ENCODE data around the gene TAMM41.
"Not testable (repeated sequence)": the region's sequence is repeated elsewhere in the genome, so short reads cannot be mapped to it uniquely, and the experiment has no call there.

Gene TAMM41, protein sequence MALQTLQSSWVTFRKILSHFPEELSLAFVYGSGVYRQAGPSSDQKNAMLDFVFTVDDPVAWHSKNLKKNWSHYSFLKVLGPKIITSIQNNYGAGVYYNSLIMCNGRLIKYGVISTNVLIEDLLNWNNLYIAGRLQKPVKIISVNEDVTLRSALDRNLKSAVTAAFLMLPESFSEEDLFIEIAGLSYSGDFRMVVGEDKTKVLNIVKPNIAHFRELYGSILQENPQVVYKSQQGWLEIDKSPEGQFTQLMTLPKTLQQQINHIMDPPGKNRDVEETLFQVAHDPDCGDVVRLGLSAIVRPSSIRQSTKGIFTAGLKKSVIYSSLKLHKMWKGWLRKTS

DNA sequence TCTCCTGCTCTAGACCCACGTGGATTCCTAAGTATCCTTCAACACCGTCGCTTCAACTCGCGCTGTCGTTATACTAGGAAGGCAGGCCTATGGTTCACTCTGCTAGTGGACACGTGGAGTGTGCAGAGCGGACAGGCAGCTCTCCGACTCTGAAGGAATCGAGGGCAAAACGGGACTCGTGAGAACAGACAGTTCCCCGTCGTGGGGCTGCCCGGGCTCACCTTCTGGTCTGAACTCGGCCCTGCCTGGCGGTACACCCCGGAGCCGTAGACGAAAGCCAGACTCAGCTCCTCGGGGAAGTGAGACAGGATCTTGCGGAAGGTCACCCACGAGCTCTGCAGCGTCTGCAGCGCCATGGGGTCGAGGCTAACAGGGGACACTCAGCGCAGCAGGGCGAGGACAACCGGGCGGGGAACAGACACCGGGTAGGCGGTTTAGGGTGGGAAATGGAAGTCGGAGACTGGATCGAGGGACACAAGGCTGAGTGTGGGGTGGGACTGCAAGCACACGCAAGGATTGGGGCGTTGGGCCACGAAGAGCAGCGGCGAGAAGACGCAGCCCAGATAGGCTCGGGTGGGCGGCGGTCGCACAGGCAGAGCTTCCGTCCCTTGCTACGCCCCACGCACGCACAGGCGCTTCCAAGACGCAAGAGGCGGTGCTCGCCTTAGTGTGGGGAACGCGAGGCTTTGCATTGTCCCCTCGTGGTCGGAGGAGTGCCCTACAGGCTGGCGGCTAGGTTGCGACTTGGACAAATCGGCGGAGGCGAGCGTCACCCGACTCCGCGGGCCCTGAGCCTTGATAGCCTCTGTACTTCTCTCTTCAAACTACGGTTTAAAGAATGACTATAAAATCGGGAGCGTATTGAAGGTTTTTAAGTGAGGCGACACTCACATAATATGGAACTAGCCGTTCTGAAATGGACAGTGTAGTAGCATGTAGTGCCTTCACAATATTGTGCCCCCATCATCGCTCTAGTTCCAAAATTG lies at the start of gene TAMM41:
TAMM41 (minus strand) TSS at position 605 of the 986 bp plus-strand sequence; CDS start at position 356, 249 bp downstream.
- DNase-seq, result peak; percentile 84

DNA sequence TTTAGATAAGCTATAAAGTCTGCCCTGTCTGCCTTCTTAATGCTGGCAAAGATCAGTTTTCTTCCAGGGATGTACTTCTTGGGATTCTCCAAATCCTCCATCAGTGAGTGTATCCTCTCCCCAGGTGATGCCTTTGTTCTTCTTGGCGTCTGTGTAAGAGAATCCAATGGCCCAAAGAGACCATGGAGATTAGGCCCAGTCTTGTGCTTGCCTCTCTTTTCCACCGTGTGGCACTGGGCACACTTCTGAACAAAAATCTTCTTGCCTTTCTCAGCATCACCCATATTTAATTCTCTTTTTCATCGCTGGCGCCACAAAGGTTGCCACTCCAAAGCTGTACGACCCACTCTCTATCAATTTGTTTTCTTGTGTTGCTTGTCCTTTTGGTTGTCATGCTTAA lies 32.2 kb upstream of the TAMM41 start:
- DNase-seq, result no peak

DNA sequence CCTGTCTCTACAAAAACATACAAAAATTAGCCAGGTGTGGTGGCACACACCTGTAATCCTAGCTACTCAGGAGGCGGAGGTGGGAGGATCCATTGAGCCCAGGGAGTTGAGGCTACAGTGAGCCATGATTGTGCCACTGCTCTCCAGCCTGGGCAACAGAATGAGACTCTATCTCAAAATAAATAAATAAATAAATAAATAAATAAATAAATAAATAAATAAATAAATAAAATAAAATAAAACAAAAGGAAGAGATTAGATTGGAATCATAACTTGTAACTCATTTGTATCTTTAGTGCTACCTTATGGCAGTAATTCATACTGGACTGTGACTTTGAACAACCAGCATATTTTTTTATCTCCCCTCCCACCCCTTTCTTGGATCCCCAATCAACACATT lies 28.0 kb upstream of the TAMM41 start:
- not testable (repeated sequence) for DNase-seq

DNA sequence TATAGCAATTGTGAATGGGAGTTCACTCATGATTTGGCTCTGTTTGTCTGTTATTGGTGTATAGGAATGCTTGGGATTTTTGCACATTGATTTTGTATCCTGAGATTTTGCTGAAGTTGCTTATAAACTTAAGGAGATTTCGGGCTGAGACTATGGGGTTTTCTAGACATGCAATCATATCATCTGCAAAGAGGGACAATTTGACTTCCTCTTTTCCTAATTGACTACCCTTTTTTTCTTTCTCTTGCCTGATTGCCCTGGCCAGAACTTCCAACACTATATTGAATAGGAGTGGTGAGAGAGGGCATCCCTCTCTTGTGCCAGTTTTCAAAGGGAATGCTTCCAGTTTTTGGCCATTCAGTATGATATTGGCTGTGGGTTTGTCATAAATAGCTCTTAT lies 17.1 kb upstream of the TAMM41 start:
- DNase-seq, result not testable (repeated sequence)

DNA sequence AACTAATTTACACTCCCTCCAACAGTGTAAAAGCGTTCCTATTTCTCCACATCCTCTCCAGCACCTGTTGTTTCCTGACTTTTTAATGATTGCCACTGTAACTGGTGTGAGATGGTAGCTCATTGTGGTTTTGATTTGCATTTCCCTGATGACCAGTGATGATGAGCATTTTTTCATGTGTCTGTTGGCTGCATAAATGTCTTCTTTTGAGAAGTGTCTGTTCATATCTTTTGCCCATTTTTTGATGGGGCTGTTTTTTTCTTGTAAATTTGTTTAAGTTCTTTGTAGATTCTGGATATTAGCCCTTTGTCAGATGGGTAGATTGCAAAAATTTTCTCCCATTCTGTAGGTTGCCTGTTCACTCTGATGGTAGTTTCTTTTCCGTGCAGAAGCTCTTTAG lies 15.9 kb upstream of the TAMM41 start:
- not testable (repeated sequence) for DNase-seq

DNA sequence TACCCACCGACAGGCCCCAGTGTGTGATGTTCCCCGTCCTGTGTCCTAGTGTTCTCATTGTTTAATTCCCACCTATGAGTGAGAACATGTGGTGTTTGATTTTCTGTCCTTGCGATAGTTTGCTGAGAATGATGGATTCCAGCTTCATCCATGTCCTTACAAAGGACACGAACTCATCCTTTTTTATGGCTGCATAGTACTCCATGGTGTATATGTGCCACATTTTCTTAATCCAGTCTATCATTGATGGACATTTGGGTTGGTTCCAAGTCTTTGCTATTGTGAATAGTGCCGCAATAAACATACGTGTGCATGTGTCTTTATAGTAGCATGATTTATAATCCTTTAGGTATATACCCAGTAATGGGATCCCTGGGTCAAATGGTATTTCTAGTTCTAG lies 15.5 kb upstream of the TAMM41 start:
- DNase-seq, result not testable (repeated sequence)

DNA sequence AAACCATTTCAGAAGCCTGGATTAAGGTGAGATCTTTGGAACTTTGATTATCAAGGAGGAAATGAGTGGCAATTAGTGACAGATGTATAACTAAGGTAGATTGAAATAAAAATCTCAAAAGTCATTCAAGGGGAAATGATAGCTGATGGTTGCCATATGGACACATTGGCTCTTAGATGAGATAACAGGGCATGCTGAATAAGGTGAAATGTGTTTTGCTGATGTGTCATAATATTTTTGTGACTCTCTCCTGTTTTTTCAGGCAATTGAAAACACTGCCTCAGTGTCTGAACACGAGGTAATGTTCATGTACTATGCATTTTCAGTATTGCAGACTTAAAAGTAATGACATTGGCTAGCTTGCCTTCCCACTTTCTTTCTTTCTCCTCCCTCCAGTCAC lies 13.5 kb upstream of the TAMM41 start:
- not testable (repeated sequence) for DNase-seq

DNA sequence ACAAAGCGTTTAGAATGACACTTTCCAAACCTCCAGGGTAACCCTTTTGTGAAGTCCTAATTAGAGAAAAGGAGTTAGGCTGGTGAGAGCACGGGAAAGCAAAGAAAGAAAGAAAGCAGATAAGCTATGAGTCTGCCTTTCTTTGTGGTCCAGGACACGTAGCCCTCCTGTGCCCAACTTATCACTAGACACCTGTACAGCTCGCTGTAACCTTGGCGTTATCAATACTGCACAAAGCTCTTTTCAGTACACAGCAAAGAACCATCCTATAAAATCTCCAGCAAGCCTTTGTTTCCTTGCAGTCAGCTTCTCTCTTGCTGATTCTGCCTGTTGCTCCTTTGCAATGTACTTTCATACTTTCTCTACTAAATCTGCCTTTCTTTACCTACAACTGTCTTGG lies 6.8 kb upstream of the TAMM41 start:
- DNase-seq, result no peak

DNA sequence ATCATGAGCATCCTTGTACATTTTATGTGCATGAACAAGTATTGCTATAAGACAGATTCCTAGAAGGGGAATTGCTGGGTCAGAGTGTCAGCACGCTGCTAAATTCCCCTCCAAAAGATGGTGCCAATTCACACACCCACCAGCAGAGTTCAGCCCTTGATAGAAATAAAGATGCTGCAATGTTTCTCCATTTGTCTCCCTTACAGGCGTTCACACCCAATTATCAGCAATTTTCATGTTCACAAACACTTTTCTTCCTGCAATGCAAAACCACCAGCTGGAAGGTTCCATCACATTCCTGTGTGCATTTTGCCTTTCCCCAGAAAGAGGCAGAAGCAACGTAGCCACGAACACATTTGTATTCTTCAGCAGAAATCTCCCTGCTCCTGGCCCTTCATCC lies 3.3 kb upstream of the TAMM41 start:
- DNase-seq, result no peak

DNA sequence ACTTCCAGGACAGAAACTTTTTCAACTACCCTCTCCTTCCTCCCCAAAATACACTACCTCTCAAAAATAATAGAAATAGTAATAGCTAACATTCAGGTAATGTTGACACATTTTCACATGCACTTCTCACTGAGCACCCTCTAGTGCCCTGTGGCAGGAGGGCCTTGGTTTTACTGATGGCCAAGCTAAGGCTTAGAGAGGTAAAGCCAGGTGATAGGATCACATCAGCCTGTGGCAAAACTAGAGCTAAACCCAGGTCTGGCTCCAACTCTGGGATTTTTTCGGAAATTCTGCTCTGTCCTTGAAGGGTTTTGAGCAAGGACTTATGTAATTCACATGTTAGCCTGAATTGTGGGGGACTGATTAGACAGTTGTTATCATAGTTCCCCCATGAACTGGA lies 922 bp upstream of the TAMM41 start:
- no peak for DNase-seq

DNA sequence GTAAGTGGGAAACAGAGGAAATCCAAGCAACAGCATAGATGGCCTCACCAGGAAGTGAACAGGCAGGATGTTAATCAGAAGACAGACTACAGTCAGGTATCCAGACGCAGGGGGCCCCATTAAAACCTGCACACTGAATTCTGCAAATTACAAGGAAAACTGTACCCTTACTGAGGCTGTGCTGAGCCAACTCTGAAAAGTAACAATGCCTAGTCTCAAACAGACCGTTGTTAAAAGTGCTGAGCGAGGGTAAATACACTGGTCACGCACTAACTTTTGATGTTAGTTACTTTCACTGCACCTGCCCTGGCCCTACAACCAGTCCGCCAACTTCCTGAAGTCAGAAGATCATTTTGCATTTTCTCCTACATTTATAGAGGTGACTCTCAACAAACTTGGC lies 1.0 kb downstream of the TAMM41 start:
- no peak for DNase-seq

DNA sequence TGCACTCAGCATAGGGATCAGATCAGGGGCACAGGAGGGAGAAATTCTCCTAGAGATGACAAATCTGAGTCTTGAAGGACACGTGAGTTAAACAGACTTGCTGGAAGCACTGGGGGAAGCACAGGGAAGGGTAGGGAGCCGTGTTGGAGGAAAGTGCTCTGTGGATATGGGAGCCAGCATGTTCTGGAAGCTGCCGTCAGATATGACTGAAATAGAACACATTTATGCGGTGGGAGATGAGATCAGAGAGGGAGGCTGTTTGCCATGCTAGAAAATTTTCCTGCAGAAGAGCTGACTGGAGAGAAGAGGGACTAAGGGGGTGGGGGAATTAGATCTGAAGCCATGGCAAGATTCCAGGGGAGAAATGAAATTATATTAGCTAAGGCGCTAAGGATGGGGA lies 1.8 kb downstream of the TAMM41 start:
- no peak for DNase-seq

DNA sequence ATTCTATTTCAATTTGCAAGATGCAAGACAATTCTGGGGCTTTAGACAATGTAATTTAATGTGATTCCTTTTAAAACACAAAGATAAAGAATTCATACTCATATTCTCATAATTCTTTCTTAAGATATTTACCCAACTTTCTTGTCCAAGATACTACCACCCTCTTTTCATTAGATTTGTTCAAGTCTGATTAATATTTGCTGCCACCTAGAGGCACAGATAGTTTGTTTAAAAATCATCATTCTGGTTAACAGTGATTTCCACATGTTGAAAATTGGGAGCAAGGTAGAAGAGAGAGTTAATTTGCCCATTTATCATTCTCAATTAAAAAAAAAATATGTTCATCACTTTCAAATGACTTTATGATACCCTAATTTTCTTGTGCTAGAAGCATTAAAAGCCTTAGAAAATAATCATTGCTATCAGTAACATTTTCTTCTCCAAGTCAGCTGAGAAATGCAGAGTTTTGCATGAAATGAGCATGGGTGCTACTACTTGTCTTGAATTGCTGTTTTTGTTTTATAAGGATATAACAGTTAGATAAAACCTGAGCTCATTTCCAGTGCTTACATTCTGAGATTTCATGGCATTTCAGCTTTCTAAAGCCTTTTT lies 11.6 kb downstream of the TAMM41 start:
- peak; percentile 27 for DNase-seq

DNA sequence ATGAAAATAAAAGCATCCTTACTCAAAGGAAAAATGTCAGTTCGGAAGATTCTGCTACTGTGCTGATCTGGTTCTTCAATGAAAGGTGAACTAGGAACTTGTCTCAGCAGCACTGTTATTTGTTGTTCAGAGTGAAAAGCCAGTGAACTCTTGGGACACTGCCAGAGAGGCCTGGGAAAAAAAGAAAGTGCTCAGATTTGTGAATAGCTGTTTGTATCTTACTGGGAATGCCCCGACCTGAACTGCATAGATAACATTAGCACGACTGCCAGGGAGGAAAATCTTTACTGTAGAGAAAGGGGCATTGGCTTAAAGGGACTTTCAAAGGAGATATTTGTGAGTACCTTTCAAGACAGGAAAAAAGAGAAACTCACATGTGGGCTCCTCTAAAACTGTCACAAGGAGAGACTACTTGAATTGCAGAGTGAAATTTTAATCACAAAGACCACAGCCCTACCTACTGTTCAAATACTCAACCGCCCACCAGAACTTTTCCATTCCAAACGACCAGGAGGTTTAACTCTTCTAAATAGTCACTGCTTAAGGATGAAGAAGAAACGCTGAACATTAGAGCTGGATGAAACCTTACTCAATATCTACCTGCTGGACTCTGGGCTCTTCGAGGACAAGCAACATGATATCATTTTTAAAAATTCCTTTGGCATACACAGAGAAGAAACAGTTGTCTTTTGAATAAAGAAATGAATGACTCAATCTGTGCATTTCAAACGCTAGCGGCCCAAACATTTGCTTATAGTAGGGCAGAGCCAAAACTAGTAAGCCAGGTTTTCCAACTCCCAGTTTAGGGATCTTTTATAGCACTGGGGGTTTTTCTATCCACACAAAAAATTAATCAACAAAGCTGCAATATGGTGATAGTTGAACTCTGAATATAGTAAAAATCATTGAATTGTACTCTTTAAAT lies 13.4 kb downstream of the TAMM41 start:
- DNase-seq, result no peak

DNA sequence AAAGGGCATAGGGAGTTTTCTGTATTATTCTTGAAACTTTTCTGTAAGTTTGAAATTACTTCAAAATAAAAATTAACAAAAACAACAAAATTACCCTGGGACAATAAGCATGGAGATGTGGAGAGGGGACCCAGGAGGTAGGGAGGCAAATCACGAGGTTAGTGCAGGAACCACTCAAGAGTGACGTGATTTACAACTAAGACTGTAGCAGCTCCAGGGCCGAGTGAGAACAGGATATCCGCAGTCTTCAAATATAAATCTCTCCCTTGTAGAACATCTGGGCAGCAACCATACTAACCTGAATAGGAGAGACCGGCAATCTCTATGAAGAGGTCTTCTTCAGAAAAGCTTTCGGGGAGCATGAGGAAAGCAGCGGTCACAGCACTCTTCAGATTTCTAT lies 17.3 kb downstream of the TAMM41 start:
- no peak for DNase-seq

DNA sequence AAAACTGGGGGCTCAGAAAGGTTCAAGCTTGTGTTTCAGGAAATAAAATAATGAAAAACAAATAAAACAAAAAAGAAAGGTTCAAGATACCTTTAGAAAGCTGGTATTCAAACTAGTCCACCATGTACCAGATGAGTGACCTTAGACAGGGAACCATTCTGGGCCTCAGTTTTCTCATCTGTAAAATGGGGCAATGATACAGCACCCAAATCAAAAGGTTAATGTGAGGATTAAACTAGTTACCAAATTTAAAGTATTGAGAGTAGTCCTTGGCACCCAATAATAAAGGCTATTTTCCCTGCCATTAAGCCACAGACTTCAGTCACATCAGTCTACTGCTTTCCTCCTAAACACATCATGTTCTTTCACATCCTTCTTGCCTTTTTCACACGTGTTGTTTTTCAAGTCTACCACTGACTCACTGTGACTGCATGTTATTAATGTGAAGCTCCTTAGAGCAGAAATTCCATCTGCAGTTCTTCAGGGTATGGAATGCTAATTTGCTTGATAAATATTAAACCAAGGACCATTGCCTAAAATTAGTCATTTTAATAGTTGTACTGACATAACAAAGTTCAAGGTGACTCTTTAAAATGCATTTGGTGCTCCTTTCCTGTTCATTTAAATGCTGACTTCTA lies 19.9 kb downstream of the TAMM41 start:
- no peak for DNase-seq

DNA sequence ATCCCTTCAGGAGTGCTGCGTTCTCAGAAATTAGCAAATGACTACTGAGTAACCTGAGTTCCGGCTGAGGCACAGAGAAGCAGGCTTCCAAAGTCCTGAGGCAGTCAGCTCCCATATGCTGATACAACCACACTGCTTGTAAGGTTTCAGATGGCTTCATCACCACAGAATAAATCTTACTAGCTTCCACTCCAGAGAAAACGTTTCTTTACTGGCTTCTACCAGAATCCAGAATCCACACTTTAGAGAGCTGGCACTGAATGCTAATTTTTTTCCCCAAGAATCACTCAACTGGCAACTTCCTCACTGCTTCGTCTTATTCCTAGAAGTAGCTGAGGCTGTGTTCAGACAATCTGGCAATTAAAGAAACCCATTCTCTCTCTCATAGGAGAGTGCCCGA lies 21.4 kb downstream of the TAMM41 start:
- DNase-seq, result no peak

DNA sequence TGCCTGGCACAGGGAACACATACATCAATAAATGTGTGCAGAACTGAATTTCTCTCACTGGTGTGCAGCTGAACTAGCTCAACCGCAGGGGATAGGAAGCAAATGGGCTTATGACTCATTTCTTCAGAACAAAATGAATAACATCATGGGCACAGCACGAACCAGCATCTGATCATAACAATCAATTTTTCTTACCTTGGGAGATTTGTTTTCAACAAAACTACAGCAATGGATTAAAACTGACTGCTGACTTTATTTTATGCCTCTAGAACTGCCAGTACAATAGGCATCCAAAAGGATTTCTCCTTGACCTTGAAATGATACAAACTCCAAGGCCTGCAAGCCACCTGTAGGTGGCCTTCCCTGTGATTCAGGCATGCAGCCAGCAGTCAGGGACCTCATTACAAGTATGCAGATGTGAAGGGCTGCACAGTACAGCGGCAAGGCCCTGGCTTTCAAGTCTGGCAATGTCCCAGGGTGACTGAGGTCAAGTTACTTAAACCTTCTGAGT lies 26.1 kb downstream of the TAMM41 start:
- no peak for DNase-seq

DNA sequence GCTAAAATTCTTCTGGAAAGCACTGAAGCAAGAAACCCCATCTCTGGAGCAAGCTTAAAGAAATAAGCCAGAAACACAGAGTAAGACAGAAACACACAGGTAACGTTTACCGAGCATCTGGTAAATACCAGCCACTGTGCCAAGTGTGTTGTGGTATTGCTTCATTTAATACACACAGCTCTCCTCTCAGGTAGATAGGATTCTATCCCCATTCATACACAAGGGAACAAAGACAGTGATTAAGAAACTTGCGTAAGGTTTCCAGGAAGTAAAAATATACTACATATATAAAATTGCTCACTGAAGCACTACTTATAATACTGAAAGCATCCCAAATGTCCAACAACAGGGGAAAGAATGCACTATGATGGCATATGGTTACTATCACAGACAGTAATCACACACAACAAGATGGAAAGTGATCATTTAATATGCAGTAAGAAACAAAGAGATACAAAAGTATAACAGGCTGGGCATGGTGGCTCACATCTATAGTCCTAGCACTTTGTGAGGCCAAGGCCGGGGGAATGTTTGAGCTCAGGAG lies 27.5 kb downstream of the TAMM41 start:
- no peak for DNase-seq

DNA sequence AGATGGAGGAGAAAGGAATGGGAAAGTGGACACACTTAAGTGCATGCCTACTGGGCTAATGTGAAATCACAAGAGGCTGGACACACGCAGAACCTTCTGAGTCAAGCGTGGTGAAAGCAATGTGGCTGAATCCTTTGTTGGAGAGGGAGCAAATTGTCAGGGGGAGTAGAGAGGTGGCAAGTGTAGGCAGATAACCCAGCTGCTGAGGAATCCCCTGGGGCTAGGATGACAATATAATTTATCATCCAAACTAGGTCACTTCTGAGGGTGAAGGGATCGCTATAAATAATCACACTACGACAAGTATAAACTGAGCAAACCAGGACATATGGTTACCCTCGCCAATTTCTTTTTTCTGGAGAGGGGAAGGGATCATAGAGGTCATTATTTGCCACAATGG lies 28.7 kb downstream of the TAMM41 start:
- DNase-seq, result no peak

DNA sequence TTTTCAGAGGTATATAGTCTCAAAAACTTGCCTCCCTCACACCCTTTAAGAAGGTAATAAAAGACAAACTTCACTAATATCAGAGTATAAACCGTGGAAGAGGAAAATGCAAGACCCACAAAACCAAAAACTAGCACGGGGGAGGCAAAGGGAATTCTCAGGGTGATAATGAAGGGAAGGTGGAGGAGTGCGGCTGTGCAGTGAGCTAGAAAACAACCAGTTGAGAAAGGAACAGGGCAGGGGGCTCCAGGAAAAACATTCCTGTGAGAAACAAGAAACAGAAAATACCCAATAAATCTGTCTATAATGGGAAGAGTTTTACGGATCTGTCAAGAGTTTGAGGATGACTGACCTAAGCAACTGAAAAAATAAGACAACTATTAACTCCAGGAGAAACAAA lies 31.6 kb downstream of the TAMM41 start:
- DNase-seq, result no peak
